ENCODE data around the gene ZCCHC14. TPM values are rescaled to one million over a fixed set of nuclear protein-coding genes. Genes with fewer than 3 reads are reported as not detected.

The ZCCHC14 gene
- polyA plus RNA-seq, 1 donor (not counting 4 experiments of a cell fraction or from before 2014, with no cell fraction given) = 3.6 TPM

DNA sequence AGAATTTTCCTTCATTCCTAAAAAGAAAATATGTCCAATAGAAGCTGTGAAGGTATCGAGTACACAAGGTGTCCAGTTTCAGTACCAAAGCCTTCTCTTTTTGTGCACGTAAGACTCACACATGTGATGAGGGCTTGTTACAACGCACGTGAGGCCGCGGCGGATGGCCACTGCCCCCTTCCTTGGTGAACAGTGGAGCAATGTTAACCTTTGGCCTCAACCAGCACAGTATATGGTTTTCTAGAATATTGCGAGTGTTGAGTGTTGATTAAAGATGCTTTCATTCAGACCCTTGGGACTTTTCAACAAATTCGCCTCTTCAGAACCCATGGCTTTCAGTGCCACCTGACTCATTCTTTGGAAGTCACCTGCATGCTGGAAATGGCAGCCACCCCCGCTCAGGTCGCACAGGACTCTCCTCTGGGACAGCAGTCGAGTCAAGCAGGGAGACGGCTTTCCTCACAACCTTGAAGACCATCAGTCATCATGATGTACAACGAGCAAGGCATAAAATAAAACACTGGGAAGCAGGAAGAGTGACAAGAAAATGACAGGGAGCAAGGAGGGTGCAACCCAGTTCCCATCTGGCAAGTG is 86.2 kb downstream of the ZCCHC14 start:
- dilution Hi-C loops (cut with MboI; ENCODE audit: extremely low pct_ligation_motif_present, low sequenced_read_pairs) = no loop called here
- no peaks in the 10 kb centered on the region for H3K79me2 ChIP-seq (ENCODE audit: control insufficient read depth, insufficient read depth, low read length)
- no peak overlapping the region for H3K9ac ChIP-seq (ENCODE audit: control insufficient read depth, extremely low read depth, insufficient read depth, low read length)
- no peaks in the 10 kb centered on the region for H3K9me3 ChIP-seq (ENCODE audit: control insufficient read depth, low read depth, low read length)
- no peaks in the 10 kb centered on the region for H3K27me3 ChIP-seq (ENCODE audit: control insufficient read depth, extremely low read depth, insufficient read depth, low read length)
- H2AFZ ChIP-seq (ENCODE audit: control insufficient read depth, low read length) = no peak overlapping the region
- no peaks in the 10 kb centered on the region for H4K20me1 ChIP-seq (ENCODE audit: control insufficient read depth, extremely low read depth, insufficient read depth, low read length)
- DNase-seq (ENCODE audit: low read depth, low spot score) (no peak), FAIRE-seq (no peak)
- no peak overlapping the region for H3K4me3 ChIP-seq (ENCODE audit: control insufficient read depth in 2 of 3, extremely low read depth in 1 of 3, insufficient read depth in 2 of 3, low read depth in 1 of 3, low read length in 3 of 3)
- H3K27ac ChIP-seq (ENCODE audit: control insufficient read depth, insufficient read depth, low read length) = no peak overlapping the region
- no peaks in the 10 kb centered on the region for H3K4me1 ChIP-seq (ENCODE audit: control insufficient read depth, extremely low read depth, insufficient read depth, low read length)
- no peak overlapping the region for H3K4me2 ChIP-seq (ENCODE audit: control insufficient read depth, extremely low read depth, insufficient read depth, low read depth, low read length)
- TF ChIP-seq EZH2 (IDR thresholded peaks at IDR 0.05; ENCODE audit: low read length) = no peak
- TF ChIP-seq, protein P1, sequence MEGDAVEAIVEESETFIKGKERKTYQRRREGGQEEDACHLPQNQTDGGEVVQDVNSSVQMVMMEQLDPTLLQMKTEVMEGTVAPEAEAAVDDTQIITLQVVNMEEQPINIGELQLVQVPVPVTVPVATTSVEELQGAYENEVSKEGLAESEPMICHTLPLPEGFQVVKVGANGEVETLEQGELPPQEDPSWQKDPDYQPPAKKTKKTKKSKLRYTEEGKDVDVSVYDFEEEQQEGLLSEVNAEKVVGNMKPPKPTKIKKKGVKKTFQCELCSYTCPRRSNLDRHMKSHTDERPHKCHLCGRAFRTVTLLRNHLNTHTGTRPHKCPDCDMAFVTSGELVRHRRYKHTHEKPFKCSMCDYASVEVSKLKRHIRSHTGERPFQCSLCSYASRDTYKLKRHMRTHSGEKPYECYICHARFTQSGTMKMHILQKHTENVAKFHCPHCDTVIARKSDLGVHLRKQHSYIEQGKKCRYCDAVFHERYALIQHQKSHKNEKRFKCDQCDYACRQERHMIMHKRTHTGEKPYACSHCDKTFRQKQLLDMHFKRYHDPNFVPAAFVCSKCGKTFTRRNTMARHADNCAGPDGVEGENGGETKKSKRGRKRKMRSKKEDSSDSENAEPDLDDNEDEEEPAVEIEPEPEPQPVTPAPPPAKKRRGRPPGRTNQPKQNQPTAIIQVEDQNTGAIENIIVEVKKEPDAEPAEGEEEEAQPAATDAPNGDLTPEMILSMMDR (optimal IDR thresholded peaks at IDR 0.05 in 1 of 3, IDR thresholded peaks at IDR 0.05 in 1 of 3, conservative IDR thresholded peaks at IDR 0.05 in 1 of 3; ENCODE audit: extremely low read depth in 1 of 3, insufficient read depth in 2 of 3, low read length in 3 of 3) = no peak
- H3K9me1 ChIP-seq (ENCODE audit: control insufficient read depth, extremely low read depth, insufficient read depth, low read length) = no peaks in the 10 kb centered on the region
- peaks cover 17 to 22% of the 10 kb centered on the region in 2 experiments for H3K36me3 ChIP-seq (ENCODE audit: control insufficient read depth in 2 of 2, extremely low read depth in 1 of 2, insufficient read depth in 2 of 2, low read length in 2 of 2)

DNA sequence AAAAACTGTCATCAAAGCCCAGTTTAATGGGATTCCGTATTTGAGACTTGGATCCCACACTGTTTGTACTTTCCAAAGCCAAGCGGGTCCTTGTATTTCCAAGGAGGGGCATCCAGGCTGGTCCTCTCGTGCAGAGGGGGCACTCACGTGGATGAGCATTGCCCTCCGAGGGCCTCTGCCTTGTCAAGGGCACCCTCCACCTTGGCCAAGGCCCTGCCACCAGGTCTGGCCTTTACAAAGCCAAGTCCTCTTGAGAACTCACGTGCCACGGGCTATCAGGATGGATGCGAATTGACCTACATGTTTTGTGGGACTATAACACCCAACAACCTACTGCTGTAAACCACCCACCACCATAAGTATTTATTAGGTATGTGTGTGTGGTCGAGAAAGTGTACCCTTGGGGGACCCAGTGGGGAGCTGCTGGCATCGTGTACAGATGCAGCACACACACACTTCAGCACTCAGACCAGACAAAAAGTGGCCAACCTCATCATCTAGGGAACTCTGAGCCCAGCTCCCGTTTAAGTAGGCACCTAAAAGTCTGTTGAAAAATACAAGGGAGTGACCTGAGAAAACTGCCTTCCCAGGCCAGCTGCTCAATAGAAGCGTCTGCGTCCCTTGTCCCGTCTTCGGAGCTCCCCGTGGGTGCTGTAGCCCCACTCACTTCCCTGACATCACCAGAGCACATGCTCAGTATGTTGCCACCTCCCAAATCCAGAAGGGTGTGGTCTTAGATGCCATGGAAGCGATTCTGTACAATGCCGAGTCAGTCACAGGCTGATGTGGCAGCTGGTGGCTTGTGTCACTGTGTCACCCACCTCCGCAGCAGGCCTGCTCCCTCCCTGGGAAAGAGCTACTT is 87.8 kb downstream of the ZCCHC14 start:
- H3K36me3 ChIP-seq (ENCODE audit: control insufficient read depth in 2 of 2, extremely low read depth in 1 of 2, insufficient read depth in 2 of 2, low read length in 2 of 2) = peaks cover 18 to 32% of the 10 kb centered on the region in 2 experiments
- no peak for FAIRE-seq

More for the DNA sequence above, 87.8 kb downstream of the ZCCHC14 start:
- Histone ChIP-seq H2AFZ (ENCODE audit: control insufficient read depth, low read length) (no peak overlapping the region), H3K27ac (ENCODE audit: control insufficient read depth, insufficient read depth, low read length) (no peak overlapping the region), H3K4me2 (ENCODE audit: control insufficient read depth, extremely low read depth, insufficient read depth, low read depth, low read length) (no peak overlapping the region), H3K4me3 (ENCODE audit: control insufficient read depth in 2 of 3, extremely low read depth in 1 of 3, insufficient read depth in 2 of 3, low read depth in 1 of 3, low read length in 3 of 3) (no peak overlapping the region), H3K79me2 (ENCODE audit: control insufficient read depth, insufficient read depth, low read length) (no peaks in the 10 kb centered on the region), H3K27me3 (ENCODE audit: control insufficient read depth, extremely low read depth, insufficient read depth, low read length) (no peaks in the 10 kb centered on the region), H3K9me1 (ENCODE audit: control insufficient read depth, extremely low read depth, insufficient read depth, low read length) (no peaks in the 10 kb centered on the region), H3K9me3 (ENCODE audit: control insufficient read depth, low read depth, low read length) (no peaks in the 10 kb centered on the region), H3K4me1 (ENCODE audit: control insufficient read depth, extremely low read depth, insufficient read depth, low read length) (no peaks in the 10 kb centered on the region), H4K20me1 (ENCODE audit: control insufficient read depth, extremely low read depth, insufficient read depth, low read length) (no peaks in the 10 kb centered on the region), H3K9ac (ENCODE audit: control insufficient read depth, extremely low read depth, insufficient read depth, low read length) (no peak overlapping the region)
- dilution Hi-C loops (cut with MboI; ENCODE audit: extremely low pct_ligation_motif_present, low sequenced_read_pairs) = no loop called here
- no peak for DNase-seq (ENCODE audit: low read depth, low spot score)
- TF ChIP-seq, protein P1 (optimal IDR thresholded peaks at IDR 0.05 in 1 of 3, IDR thresholded peaks at IDR 0.05 in 1 of 3, conservative IDR thresholded peaks at IDR 0.05 in 1 of 3; ENCODE audit: extremely low read depth in 1 of 3, insufficient read depth in 2 of 3, low read length in 3 of 3) = no peak
- no peak for TF ChIP-seq EZH2 (IDR thresholded peaks at IDR 0.05; ENCODE audit: low read length)

Data from keratinocyte (primary cell).